Measurements from ENCODE around the gene CBARP. TPM values are rescaled to one million over a fixed set of nuclear protein-coding genes. Genes with fewer than 3 reads are reported as not detected.
A peak's percentile ranks its signal among the peaks of the same experiment; 100 is the strongest.
"Not testable (repeated sequence)": the region's sequence is repeated elsewhere in the genome, so short reads cannot be mapped to it uniquely, and the experiment has no call there.

CBARP gene
- total and polyA plus RNA-seq, 2 donors: 0.43 to 0.53 TPM

- peaks cover 4% of the 10 kb centered on the region for H3K4me1 ChIP-seq (ENCODE audit: insufficient read depth)
- peak overlapping the region; percentile 99 for H3K27ac ChIP-seq (ENCODE audit: low read depth)
- no peaks in the 10 kb centered on the region for H3K36me3 ChIP-seq (ENCODE audit: insufficient read depth)
- under 1% methylated on average over 102 of the region's 102 CpGs for WGBS
- peak; percentile 87 for DNase-seq (ENCODE audit: extremely low spot score)
- peak overlapping the region; percentile 98 for H3K4me3 ChIP-seq (ENCODE audit: low read depth, low read length)
These were observed 11.6 kb upstream of the CBARP start for GRCh38 chr19:1249298-1249989.

GRCh38 chr19:1248786-1249297 lies 11.0 kb upstream of the CBARP start:
- H3K36me3 ChIP-seq (ENCODE audit: insufficient read depth): no peaks in the 10 kb centered on the region
- peak overlapping the region; percentile 99 for H3K27ac ChIP-seq (ENCODE audit: low read depth)
- WGBS: under 1% methylated on average over 74 of the region's 74 CpGs
- H3K4me1 ChIP-seq (ENCODE audit: insufficient read depth): peaks cover 4% of the 10 kb centered on the region
- no peak for DNase-seq (ENCODE audit: extremely low spot score)
- peak overlapping the region; percentile 64 for H3K4me3 ChIP-seq (ENCODE audit: low read depth, low read length)

- WGBS: 1% methylated on average over 59 of the region's 60 CpGs
- no peak for DNase-seq (ENCODE audit: extremely low spot score)
- peaks cover 4% of the 10 kb centered on the region for H3K4me1 ChIP-seq (ENCODE audit: insufficient read depth)
These were observed 10.5 kb upstream of the CBARP start, which contains the start of gene MIDN for GRCh38 chr19:1248139-1248785. TSS of gene MIDN (plus strand) at chr19:1248583. CDS start at chr19:1250297, 1,714 bp downstream.

GRCh38 chr19:1247748-1248138 lies 9.9 kb upstream of the CBARP start:
- 69% methylated on average over 8 of the region's 8 CpGs for WGBS
- DNase-seq (ENCODE audit: extremely low spot score): no peak
- no peaks in the 10 kb centered on the region for H3K36me3 ChIP-seq (ENCODE audit: insufficient read depth)
- H3K4me1 ChIP-seq (ENCODE audit: insufficient read depth): peaks cover 4% of the 10 kb centered on the region
- H3K4me3 ChIP-seq (ENCODE audit: low read depth, low read length): peak overlapping the region; percentile 64
- peak overlapping the region; percentile 93 for H3K27ac ChIP-seq (ENCODE audit: low read depth)

More at GRCh38 chr19:1248139-1248785, 10.5 kb upstream of the CBARP start, which contains the start of gene MIDN:
- H3K27ac ChIP-seq (ENCODE audit: low read depth): peak within 1 kb of the TSS; percentile 99
- no peaks in the 10 kb centered on the region for H3K36me3 ChIP-seq (ENCODE audit: insufficient read depth)
- H3K4me3 ChIP-seq (ENCODE audit: low read depth, low read length): peak within 1 kb of the TSS; percentile 64

DNA sequence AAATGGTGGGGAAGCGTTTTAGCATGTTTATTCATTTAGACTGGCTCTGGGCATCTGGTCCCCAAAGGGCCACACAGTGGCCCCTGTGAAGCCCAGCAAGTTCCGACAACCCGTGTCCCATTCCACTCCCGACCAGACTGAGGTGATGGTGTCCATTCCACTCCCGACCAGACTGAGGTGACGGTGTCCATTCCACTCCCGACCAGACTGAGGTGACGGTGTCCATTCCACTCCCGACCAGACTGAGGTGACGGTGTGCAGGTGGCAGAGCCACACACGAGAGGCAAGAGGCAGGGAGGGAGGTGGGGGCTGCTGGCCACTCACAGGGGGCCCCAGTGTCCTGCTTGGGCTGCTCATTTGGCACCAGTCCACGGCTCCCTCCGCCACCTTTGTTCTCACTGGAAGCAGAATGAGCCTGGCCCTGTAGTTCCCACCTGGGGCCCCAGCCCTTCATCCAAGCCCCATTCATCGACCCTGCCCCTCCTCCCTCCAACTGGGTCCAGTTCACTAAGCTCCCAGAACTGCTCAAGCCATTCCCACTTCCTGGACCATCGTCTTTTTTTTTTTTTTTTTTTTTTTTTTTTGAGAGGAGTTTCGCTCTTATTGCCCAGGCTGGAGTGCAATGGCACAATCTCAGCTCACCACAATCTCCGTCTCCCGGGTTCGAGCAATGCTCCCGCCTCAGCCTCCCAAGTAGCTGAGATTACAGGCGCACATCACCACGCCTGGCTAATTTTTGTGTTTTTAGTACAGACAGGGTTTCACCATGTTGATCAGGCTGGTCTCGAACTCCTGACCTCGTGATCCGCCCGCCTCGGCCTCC lies 8.7 kb upstream of the CBARP start:
- not testable (repeated sequence) for H3K36me3 ChIP-seq (ENCODE audit: insufficient read depth); H3K4me1 ChIP-seq (ENCODE audit: insufficient read depth); H3K4me3 ChIP-seq (ENCODE audit: low read depth, low read length); DNase-seq (ENCODE audit: extremely low spot score)
- WGBS: 74% methylated on average over 27 of the region's 27 CpGs
- H3K27ac ChIP-seq (ENCODE audit: low read depth): peak overlapping the region; percentile 24

DNA sequence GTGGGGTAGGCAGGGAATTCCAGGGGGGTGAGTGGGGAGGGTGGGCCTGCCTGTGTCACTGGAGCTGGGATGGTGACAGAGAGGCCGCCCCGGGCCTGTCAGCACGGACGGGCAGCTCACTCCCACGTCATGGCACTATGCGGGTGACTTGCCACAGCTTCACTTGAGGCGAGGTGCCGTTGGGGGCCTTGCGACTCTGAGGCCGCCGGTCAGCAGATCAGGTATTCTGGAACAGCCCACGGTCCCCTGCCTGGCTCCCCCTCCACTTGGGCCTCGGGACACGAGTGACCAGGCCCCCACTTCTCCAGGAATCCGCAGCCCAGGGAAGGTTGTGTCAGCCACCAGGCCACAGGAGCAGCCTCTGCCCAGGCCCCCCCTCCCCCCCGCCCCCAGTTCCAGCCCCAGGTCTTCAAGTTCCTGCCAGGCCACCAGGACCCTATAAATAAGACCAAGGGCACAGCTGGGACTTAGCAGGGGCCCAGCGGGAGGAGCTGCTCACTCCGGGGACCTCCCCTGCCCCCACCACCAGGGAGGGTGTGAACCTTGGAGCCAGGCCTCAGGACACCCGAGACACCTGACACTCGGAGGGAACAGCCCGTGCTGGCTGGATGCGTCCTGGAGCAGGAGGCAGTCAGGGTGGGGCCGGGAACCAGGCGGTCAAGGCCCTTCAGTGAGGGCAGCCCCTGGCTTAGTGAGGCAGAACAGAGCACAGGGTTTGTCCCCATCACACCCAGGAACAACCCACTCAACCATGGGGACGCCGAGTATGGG lies 7.9 kb upstream of the CBARP start:
- no peak for DNase-seq (ENCODE audit: extremely low spot score)
- peaks cover 3% of the 10 kb centered on the region for H3K4me1 ChIP-seq (ENCODE audit: insufficient read depth)
- no peak overlapping the region for H3K4me3 ChIP-seq (ENCODE audit: low read depth, low read length)
- peak overlapping the region; percentile 86 for H3K27ac ChIP-seq (ENCODE audit: low read depth)
- WGBS: 72% methylated on average over 26 of the region's 26 CpGs
- H3K36me3 ChIP-seq (ENCODE audit: insufficient read depth): no peaks in the 10 kb centered on the region

GRCh38 chr19:1244693-1245451 lies 7.1 kb upstream of the CBARP start:
- DNase-seq (ENCODE audit: extremely low spot score): no peak
- peaks cover 3% of the 10 kb centered on the region for H3K4me1 ChIP-seq (ENCODE audit: insufficient read depth)

GRCh38 chr19:1243768-1244692 lies 6.2 kb upstream of the CBARP start:
- H3K36me3 ChIP-seq (ENCODE audit: insufficient read depth): no peaks in the 10 kb centered on the region
- H3K4me1 ChIP-seq (ENCODE audit: insufficient read depth): peaks cover 3% of the 10 kb centered on the region
- H3K4me3 ChIP-seq (ENCODE audit: low read depth, low read length): no peak overlapping the region
- peak overlapping the region; percentile 86 for H3K27ac ChIP-seq (ENCODE audit: low read depth)
- DNase-seq (ENCODE audit: extremely low spot score): no peak
- 38% methylated on average over 33 of the region's 33 CpGs for WGBS

More at GRCh38 chr19:1244693-1245451, 7.1 kb upstream of the CBARP start:
- H3K4me3 ChIP-seq (ENCODE audit: low read depth, low read length): no peak overlapping the region
- H3K27ac ChIP-seq (ENCODE audit: low read depth): peak overlapping the region; percentile 86
- no peaks in the 10 kb centered on the region for H3K36me3 ChIP-seq (ENCODE audit: insufficient read depth)
- WGBS: 22% methylated on average over 31 of the region's 31 CpGs

DNA sequence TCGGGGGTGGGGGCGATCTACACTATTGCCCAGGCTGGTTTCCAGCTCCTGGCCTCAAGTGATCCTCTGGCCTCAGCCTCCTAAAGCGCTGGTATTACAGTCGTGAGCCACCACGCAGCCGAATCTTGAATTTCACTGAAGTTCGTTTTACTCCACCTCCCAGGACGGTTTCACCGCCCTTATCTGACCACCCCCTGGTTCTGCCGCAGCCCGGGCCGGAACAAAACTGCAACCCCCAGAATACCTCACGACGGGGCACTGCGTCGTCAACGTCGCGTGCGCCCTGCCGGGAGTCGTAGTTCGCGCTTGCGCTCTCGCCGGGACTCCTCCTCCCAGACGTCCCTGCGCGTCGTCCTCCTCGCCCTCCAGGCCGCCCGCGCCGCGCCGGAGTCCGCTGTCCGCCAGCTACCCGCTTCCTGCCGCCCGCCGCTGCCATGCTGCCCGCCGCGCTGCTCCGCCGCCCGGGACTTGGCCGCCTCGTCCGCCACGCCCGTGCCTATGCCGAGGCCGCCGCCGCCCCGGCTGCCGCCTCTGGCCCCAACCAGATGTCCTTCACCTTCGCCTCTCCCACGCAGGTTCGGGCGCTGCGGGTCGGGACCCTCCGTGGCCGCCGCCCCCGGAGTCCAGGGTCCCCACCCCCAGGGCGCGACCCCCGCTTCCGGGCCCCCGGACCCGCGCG lies 3.8 kb upstream of the CBARP start, which contains the start of gene ATP5F1D:
ATP5F1D (plus strand) TSS at position 335 of the 679 bp plus-strand sequence; CDS start at position 435, 100 bp downstream.
- WGBS: under 1% methylated on average over 79 of the region's 79 CpGs
- Histone ChIP-seq H3K4me1 (ENCODE audit: insufficient read depth) (peaks cover 3% of the 10 kb centered on the region), H3K4me3 (ENCODE audit: low read depth, low read length) (peak within 1 kb of the TSS; percentile 84), H3K36me3 (ENCODE audit: insufficient read depth) (no peaks in the 10 kb centered on the region), H3K27ac (ENCODE audit: low read depth) (peak within 1 kb of the TSS; percentile 57)
- DNase-seq (ENCODE audit: extremely low spot score): no peak

DNA sequence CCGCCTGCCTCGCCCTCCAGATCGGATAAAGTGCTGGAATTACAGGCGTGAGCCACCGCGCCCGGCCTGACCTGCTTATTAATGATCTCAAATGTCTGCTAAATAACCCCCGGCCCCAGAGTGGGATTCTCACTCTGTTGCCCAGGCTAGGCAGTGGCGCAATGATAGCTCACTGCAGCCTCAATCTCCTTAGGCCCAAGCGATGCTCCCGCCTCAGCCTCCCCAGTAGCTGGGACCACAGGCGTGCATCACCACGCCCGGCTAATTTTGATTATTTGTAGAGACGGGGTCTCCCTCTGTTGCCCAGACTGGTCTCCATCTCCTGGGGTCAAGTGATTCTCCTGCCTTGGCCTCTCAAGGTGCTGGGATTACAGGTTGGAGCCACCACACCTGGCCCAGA lies 3.1 kb upstream of the CBARP start:
- Histone ChIP-seq H3K4me3 (ENCODE audit: low read depth, low read length) (no peak overlapping the region), H3K36me3 (ENCODE audit: insufficient read depth) (no peaks in the 10 kb centered on the region), H3K4me1 (ENCODE audit: insufficient read depth) (peaks cover 3% of the 10 kb centered on the region), H3K27ac (ENCODE audit: low read depth) (no peak overlapping the region)
- DNase-seq (ENCODE audit: extremely low spot score): no peak
- WGBS: 61% methylated on average over 15 of the region's 15 CpGs

Data from urinary bladder (tissue), 4 donors.